ENCODE results near the gene KMT5C.
"Not testable (repeated sequence)": the region's sequence is repeated elsewhere in the genome, so short reads cannot be mapped to it uniquely, and the experiment has no call there.

Gene KMT5C

GRCh38 chr19:55319785-55320184, 19.9 kb upstream of the KMT5C start:
- DNase-seq: no peak

- DNase-seq: no peak
Measured at GRCh38 chr19:55320844-55321419, 18.7 kb upstream of the KMT5C start.

GRCh38 chr19:55321466-55322137, 18.1 kb upstream of the KMT5C start:
- DNase-seq: no peak

- no peak for DNase-seq
Measured at GRCh38 chr19:55322204-55322885, 17.3 kb upstream of the KMT5C start.

- no peak for DNase-seq
Measured at GRCh38 chr19:55324662-55325061, 15.0 kb upstream of the KMT5C start.

- no peak for DNase-seq
Measured at GRCh38 chr19:55325172-55325571, 14.5 kb upstream of the KMT5C start, which contains the start of gene TMEM150B. TMEM150B (minus strand) TSS chr19:55325341; CDS start chr19:55321036, 4,305 bp downstream.

- not testable (repeated sequence) for DNase-seq
Measured at GRCh38 chr19:55328774-55329318, 10.8 kb upstream of the KMT5C start.

- DNase-seq: not testable (repeated sequence)
Measured at GRCh38 chr19:55329791-55330190, 9.9 kb upstream of the KMT5C start.

GRCh38 chr19:55333870-55334269, 5.8 kb upstream of the KMT5C start:
- no peak for DNase-seq

- no peak for DNase-seq
Measured at GRCh38 chr19:55336101-55336500, 3.6 kb upstream of the KMT5C start.

GRCh38 chr19:55339889-55340783, 460 bp downstream of the KMT5C start:
- no peak for DNase-seq

- no peak for DNase-seq
Measured at GRCh38 chr19:55340784-55341147, 1.1 kb downstream of the KMT5C start.

- DNase-seq: peak; percentile 19
Measured at GRCh38 chr19:55341171-55341588, 1.5 kb downstream of the KMT5C start.

- no peak for DNase-seq
Measured at GRCh38 chr19:55341595-55342531, 2.2 kb downstream of the KMT5C start.

- no peak for DNase-seq
Measured at GRCh38 chr19:55344444-55344843, 4.8 kb downstream of the KMT5C start.

- no peak for DNase-seq
Measured at GRCh38 chr19:55345101-55345817, 5.6 kb downstream of the KMT5C start.

- no peak for DNase-seq
Measured at GRCh38 chr19:55345818-55346724, 6.4 kb downstream of the KMT5C start.

GRCh38 chr19:55346725-55347441, 7.2 kb downstream of the KMT5C start:
- DNase-seq: no peak

- no peak for DNase-seq
Measured at GRCh38 chr19:55347442-55348009, 7.8 kb downstream of the KMT5C start.
